GM19397 (cell line): ENCODE results near the gene TEDC1.

ENCODE experiments used
- ATAC-seq: cut with Tn5 transposase; IDR thresholded peaks from one replicate; pipeline ENCODE4 v1.9.1; 2021; ENCODE audit warnings: mild to moderate bottlenecking, moderate library complexity; ENCODE audit not compliant: unreplicated experiment

TEDC1 gene

GRCh38 chr14:105517096-105517495 lies 26.1 kb downstream of the TEDC1 start:
- no peak for ATAC-seq

- no peak for ATAC-seq
Measured at GRCh38 chr14:105519946-105520698, 29.1 kb downstream of the TEDC1 start.

GRCh38 chr14:105525326-105525725 lies 34.3 kb downstream of the TEDC1 start:
- ATAC-seq: no peak

GRCh38 chr14:105525861-105526775 lies 35.1 kb downstream of the TEDC1 start, which contains the start of gene TMEM121:
TSS of gene TMEM121 (plus strand) at chr14:105526583. CDS start at chr14:105528835, 2,252 bp downstream.
- no peak for ATAC-seq

GRCh38 chr14:105526776-105527380 lies 35.8 kb downstream of the TEDC1 start:
- no peak for ATAC-seq

- no peak for ATAC-seq
Measured at GRCh38 chr14:105527381-105527825, 36.4 kb downstream of the TEDC1 start.

- no peak for ATAC-seq
Measured at GRCh38 chr14:105527826-105528585, 37.0 kb downstream of the TEDC1 start.

- ATAC-seq: no peak
Measured at GRCh38 chr14:105528586-105529318, 37.7 kb downstream of the TEDC1 start.

GRCh38 chr14:105529319-105529568 lies 38.2 kb downstream of the TEDC1 start:
- no peak for ATAC-seq

- no peak for ATAC-seq
Measured at GRCh38 chr14:105529569-105530284, 38.7 kb downstream of the TEDC1 start.

- no peak for ATAC-seq
Measured at GRCh38 chr14:105530285-105531087, 39.4 kb downstream of the TEDC1 start.

- no peak for ATAC-seq
Measured at GRCh38 chr14:105531088-105531893, 40.2 kb downstream of the TEDC1 start.

- ATAC-seq: no peak
Measured at GRCh38 chr14:105531894-105532623, 41.0 kb downstream of the TEDC1 start.

GRCh38 chr14:105532735-105533141 lies 41.7 kb downstream of the TEDC1 start:
- no peak for ATAC-seq

GRCh38 chr14:105533391-105533790 lies 42.3 kb downstream of the TEDC1 start:
- ATAC-seq: no peak

GRCh38 chr14:105533811-105534498 lies 42.9 kb downstream of the TEDC1 start:
- ATAC-seq: no peak

GRCh38 chr14:105534586-105534985 lies 43.5 kb downstream of the TEDC1 start:
- ATAC-seq: no peak
